NCI-H2107 (cell line): Measurements from ENCODE around the gene LYRM9.
"Not testable (repeated sequence)": the region's sequence is repeated elsewhere in the genome, so short reads cannot be mapped to it uniquely, and the experiment has no call there.

Source experiments
- DNase-seq: peaks from one replicate; lab custom pipeline; 2025; lab: John Stamatoyannopoulos, UW

LYRM9 gene

DNA sequence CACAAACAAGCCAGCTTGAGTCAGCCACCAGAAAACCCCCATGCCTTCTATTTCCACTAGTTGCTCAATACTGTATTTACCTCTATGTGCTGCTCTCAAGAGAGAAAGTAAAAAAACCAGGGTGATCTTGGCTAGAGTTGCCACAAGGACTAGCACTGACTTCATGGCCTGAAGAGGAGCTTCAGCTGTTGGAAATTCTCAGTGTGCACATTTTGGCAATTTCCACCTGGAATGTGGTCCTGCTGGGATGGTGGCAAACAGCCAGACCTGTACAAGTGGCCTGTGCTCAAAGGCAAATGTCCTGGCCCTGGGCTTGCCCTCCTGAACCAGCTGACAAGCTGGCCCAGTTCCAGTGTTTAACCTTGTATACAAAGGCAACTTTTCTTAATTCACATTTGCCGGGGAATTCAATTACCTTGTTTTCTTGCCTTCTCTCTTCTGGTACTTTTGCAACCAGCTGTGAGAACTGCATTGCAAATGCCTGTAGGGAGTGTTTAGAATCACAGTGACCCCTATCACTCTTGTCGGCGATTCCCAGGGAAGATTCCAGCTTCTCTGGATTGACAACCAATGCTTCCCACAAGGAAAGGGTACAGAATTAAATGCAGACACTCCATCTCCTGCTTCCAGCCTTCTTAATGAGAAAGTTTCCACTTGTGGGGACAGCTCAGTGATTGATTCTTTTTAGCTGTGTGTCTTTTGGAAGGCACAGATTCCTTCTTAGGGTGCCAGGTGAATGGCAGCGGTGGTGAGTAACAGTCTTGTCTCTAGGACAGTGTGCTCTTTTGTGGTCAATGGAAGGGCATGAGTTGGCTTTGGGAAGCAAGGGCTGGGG lies 53.4 kb downstream of the LYRM9 start:
- DNase-seq, result not testable (repeated sequence)

DNA sequence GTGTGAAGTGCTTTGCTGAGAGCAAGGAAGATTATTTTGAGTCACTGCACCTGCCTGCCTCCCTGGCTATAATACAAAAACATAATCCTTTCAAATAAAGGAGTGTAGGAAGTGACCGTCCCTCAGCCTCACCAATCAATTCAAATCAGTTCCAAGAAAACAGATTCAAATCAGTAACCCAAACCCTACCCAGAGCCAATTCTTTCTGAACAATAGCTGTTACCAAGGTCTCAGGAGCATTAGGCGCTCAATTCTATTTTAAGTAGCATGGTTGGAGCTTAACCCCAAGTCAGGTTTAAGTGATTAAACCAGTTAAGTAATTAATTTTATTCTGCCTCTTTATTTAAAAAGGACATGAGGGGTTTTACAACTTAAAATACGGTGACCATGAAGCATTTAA lies 54.6 kb downstream of the LYRM9 start:
- DNase-seq, result not testable (repeated sequence)

DNA sequence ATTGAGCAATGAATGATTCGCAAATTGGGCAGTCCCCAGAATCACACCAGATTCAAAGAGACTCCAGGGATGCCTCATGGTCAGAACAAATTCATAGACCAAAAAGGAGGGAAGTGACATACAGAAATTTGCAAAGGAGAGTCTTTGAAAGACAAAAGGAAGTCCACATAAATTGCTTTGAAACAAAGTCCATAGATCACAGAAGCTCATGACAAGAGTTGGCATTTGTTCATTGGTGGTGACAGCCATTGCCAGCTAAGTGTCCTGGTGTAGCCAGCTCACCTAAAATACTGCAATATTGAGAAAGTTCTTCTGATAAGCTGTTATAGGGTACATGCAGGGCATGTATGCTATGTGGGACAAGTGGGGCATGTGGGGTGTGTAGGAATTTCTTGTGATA lies 55.4 kb downstream of the LYRM9 start:
- DNase-seq, result not testable (repeated sequence)

DNA sequence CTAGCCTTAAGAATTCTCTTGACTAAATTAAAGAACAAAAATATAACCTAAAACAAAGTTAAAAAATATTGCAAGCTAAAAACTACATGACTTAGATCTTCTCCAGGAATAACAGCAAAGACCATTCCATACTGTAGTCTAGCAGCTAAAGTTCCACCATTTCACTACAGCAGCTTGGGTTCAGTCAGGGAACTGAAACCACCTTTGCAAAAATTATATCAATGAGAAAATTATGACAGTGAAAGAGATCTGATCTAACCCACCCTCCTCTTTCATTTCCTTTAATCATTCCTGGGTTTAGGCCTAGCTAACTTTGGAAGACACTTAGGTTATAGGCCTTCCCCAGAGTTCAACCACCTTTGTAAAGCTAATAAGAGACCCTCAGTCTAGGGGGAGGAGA lies 56.5 kb downstream of the LYRM9 start:
- DNase-seq, result no peak

DNA sequence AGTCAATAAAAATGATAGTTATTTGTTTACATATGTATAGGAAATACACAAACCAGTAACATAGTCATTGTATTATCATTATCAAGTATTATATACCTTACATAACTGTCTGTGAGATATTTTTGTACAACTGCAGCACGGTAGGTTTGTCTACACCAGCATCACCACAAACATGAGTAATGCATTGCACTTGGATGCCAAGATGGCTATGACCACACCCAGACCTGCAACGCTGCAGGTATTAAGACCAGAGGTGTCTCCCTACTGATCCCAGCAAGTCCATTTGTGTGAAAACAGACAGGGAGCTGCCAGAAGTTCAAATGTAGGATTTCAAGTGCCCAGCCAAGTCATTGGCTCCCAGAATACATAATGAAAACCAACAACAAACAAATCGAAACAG lies 58.6 kb downstream of the LYRM9 start:
- no peak for DNase-seq

DNA sequence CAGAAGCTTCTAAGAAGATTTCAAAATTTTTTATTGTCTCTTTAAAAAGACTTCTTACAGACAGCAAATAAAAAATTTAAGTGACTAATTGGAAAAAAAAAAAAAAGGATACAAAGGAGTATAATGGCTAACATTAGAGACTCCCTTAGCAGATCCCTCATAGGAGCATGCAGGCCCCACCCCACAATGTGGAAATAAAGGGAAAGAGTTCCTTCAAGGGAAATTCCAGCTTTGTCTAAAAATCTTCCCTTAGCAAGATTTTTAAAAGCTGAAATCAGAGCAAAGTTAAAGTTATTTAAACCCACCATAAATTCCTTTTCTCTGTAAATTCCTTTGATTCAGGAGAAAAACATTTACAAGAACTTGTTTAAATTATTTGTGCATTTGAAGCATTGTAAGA lies 60.3 kb downstream of the LYRM9 start:
- DNase-seq, result no peak

DNA sequence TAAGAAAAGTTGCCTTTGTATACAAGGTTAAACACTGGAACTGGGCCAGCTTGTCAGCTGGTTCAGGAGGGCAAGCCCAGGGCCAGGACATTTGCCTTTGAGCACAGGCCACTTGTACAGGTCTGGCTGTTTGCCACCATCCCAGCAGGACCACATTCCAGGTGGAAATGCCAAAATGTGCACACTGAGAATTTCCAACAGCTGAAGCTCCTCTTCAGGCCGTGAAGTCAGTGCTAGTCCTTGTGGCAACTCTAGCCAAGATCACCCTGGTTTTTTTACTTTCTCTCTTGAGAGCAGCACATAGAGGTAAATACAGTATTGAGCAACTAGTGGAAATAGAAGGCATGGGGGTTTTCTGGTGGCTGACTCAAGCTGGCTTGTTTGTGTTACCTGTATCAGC lies 63.3 kb downstream of the LYRM9 start:
- peak; percentile 3 for DNase-seq

DNA sequence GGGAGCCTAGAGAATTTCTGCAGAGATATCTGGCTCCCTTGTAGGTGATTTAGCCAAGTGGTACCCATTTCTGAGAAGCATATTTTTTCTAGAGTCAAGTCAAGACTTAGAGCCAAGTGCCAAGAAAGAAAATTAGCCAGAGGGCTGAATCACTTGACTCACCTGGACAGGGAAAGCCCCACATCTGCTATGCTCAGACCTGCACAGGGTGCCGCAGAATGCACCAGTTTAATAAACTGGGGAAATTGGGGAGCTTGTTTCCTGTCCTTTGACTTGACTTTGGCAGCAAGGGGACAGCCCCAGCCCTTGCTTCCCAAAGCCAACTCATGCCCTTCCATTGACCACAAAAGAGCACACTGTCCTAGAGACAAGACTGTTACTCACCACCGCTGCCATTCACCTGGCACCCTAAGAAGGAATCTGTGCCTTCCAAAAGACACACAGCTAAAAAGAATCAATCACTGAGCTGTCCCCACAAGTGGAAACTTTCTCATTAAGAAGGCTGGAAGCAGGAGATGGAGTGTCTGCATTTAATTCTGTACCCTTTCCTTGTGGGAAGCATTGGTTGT lies 63.9 kb downstream of the LYRM9 start:
- not testable (repeated sequence) for DNase-seq
